Adipocyte (in vitro differentiated cells): ENCODE data around the gene THAP7.

ENCODE experiments used
- DNase-seq: peaks from one replicate; pipeline ENCODE4 v3.0.0-alpha.2; 2015; ENCODE audit warnings: low read depth
- H3K27me3 ChIP-seq: replicated peaks from 2 replicates; pipeline ENCODE4 v1.7.0; 2013; ENCODE audit warnings: mild to moderate bottlenecking, low read length, moderate library complexity; ENCODE audit not compliant: control insufficient read depth, insufficient read depth
- H3K36me3 ChIP-seq: 2 replicates; pipeline ENCODE4 v1.7.0; 2013; ENCODE audit warnings: low read length, mild to moderate bottlenecking, moderate library complexity; ENCODE audit not compliant: control insufficient read depth, insufficient read depth, severe bottlenecking
- H3K4me1 ChIP-seq: 2 replicates; pipeline ENCODE4 v1.7.0; 2013; ENCODE audit warnings: mild to moderate bottlenecking, low read length, moderate library complexity; ENCODE audit not compliant: control insufficient read depth, insufficient read depth
- H3K4me3 ChIP-seq: 2 replicates; pipeline ENCODE4 v1.7.0; 2013; ENCODE audit warnings: mild to moderate bottlenecking, low read length, moderate library complexity
- H3K9ac ChIP-seq: 2 replicates; pipeline ENCODE4 v1.7.0; 2013; ENCODE audit warnings: mild to moderate bottlenecking, low read length, moderate library complexity
- H3K9me3 ChIP-seq: 2 replicates; pipeline ENCODE4 v1.7.0; 2013; ENCODE audit warnings: mild to moderate bottlenecking, low read length, moderate library complexity; ENCODE audit not compliant: control insufficient read depth

Gene THAP7

GRCh38 chr22:20968281-20968977, 33.5 kb downstream of the THAP7 start:
- Histone ChIP-seq H3K36me3 (no peaks in the 10 kb centered on the region), H3K9ac (no peak overlapping the region), H3K4me3 (no peak overlapping the region), H3K27me3 (peaks cover 17% of the 10 kb centered on the region), H3K4me1 (no peaks in the 10 kb centered on the region), H3K9me3 (no peaks in the 10 kb centered on the region)
- no peak for DNase-seq

GRCh38 chr22:20967697-20968211, 34.2 kb downstream of the THAP7 start:
- Histone ChIP-seq H3K4me3 (no peak overlapping the region), H3K9ac (no peak overlapping the region), H3K36me3 (no peaks in the 10 kb centered on the region), H3K27me3 (peaks cover 23% of the 10 kb centered on the region), H3K9me3 (no peaks in the 10 kb centered on the region), H3K4me1 (no peaks in the 10 kb centered on the region)
- DNase-seq = no peak

- Histone ChIP-seq H3K36me3 (no peaks in the 10 kb centered on the region), H3K27me3 (peaks cover 23% of the 10 kb centered on the region), H3K9ac (no peak within 1 kb of the TSS), H3K4me3 (no peak within 1 kb of the TSS), H3K9me3 (no peaks in the 10 kb centered on the region), H3K4me1 (no peaks in the 10 kb centered on the region)
- DNase-seq = no peak
Observed at GRCh38 chr22:20966883-20967696, 34.8 kb downstream of the THAP7 start, which contains the start of gene AIFM3. Gene AIFM3 (plus strand): TSS chr22:20967255. CDS start chr22:20967945, 690 bp downstream.

DNA sequence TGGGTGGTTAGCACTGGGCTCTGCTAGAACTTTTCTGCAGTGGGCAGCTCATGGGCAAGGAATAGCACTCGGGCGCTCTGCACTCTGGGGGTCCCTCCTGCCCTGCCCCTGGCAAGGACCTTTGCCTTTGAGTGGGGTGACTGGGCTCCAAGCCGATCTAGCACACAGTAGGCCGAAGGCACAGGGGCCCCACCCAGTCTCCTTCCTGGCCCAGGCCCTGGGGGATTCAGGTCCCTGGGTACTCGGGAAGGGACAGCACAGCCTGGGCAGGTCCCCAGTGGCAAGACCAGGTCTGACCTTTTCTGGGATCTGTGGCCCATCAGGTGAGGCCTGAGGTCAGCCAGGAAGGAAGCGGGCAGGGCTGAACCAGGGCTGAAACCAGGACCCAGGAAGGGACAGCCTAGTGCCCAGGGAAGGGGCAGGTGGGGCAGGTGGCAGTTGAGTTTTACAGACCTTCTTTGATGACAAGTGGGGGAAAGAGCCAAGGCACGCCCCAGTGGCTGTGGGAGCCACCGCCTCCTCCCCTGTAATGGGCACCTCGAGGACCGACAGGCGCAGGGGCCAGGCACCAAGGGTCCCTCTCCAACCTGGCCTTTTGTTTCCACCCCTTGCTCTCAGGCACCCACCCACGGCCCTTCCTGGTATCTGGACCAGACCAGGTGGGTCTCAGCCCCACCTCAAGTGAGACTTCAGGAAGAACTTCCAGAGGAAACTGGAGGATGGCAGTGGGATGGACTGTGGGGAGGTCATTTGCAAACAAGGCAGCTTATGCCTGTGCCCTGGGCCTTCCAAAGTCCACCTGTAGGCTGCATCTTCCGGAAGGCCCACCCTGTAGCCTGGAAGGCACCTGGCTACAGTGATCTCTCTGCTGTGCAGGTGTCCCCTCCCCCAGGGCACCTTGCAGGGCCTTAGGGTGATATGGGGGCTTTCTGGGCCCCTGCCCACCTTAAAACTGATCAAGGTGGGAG, 35.7 kb downstream of the THAP7 start:
- H3K9ac ChIP-seq = no peak overlapping the region
- no peaks in the 10 kb centered on the region for H3K36me3 ChIP-seq
- no peak overlapping the region for H3K4me3 ChIP-seq
- no peak for DNase-seq
- H3K9me3 ChIP-seq = no peaks in the 10 kb centered on the region
- peaks cover 23% of the 10 kb centered on the region for H3K27me3 ChIP-seq
- no peaks in the 10 kb centered on the region for H3K4me1 ChIP-seq

DNA sequence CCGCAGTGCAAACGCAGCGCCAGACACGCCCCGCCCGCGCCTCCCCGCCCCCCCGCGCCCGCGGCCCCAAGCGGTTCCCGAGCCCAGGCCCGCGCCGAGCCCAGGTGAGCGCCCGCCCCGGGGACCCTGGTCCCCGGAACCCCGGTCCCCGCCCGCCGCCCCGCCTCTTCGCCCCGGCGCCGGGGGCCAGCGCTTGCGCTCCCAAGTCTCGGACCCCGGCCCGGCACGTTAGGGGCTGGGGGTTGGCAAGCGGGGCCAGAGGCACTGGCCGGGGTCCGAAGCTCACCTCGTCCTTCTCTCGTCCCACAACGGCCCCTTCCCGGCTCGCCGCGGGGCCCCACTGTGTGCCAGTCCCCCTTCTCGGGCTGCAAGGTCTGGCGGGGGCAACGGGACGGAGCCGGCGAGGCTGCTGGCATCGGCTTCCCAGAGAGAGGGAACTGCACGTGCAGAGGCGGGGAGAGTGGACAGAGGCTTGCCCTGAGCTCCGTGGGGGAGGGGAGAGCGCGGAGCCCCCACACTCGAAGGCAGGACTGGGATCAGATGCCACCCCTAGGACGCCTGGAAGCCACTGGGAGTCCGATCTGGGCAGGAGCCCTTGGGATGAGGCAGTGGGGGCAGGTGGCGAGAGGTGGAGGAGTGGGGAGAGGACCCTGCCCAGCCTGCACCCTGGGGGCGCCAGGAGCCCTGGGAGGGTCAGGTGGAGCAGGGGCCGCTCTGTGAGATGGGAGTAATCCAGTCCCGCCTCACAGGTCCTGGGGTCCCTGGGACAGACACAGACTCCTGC, 36.6 kb downstream of the THAP7 start:
- peaks cover 23% of the 10 kb centered on the region for H3K27me3 ChIP-seq
- H3K9ac ChIP-seq = no peak overlapping the region
- H3K9me3 ChIP-seq = no peaks in the 10 kb centered on the region
- DNase-seq = peak; percentile 32
- H3K4me3 ChIP-seq = no peak overlapping the region
- no peaks in the 10 kb centered on the region for H3K36me3 ChIP-seq
- H3K4me1 ChIP-seq = no peaks in the 10 kb centered on the region

DNA sequence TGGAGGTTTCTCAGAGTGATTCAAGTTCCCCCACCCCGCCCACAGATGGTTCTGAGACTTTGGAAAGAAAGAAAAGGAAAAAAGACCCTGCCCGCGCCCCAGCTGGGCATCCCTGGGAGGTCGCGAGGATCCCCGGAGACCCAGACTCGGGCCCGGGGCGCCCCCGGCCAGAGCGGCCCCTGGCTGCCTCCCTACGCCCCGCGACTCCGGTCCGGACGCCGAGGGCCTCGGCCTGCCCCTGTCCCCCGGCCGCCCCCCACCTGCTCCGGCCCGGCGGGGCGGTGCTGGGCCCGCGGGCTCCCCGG, 37.2 kb downstream of the THAP7 start:
- H3K4me3 ChIP-seq = no peak overlapping the region
- peaks cover 23% of the 10 kb centered on the region for H3K27me3 ChIP-seq
- H3K9ac ChIP-seq = no peak overlapping the region
- H3K4me1 ChIP-seq = no peaks in the 10 kb centered on the region
- DNase-seq = no peak
- H3K9me3 ChIP-seq = no peaks in the 10 kb centered on the region
- H3K36me3 ChIP-seq = no peaks in the 10 kb centered on the region

DNA sequence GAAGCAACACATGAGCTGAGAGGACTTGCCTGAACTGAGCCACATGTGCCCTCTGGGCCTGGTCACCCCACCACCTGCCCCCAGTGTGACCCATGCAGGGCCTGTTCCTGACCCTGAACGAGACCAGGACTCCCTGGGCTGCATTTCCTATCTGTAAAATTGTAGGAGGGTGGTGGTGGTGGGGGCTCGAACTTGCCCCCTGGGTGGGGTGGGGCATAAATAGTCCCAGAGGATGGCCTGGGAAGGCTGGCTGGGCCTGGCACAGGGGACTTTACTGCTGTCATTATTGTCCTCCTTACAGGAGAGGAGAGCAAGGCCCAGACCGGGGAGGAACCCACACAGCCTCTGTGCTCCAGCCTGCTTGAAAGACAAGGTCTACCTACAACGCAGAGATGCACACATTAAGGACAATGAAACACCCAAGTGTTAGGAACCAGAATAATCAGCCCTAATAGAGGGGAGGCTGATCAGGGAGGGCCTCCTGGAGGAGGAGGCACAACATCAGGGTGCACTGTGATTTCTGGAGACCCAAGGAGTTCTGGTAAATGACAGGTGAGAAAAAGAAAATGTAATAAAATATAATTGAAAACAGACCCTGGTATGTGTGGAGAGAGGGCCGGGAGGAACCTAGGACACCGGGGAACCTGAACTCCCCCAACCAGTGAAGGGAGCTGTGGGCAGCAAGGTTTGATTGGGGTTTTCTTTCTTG, 37.7 kb downstream of the THAP7 start:
- H3K36me3 ChIP-seq = no peaks in the 10 kb centered on the region
- no peak for DNase-seq
- H3K4me3 ChIP-seq = no peak overlapping the region
- H3K9ac ChIP-seq = no peak overlapping the region
- H3K27me3 ChIP-seq = peaks cover 23% of the 10 kb centered on the region
- no peaks in the 10 kb centered on the region for H3K4me1 ChIP-seq
- no peaks in the 10 kb centered on the region for H3K9me3 ChIP-seq

DNA sequence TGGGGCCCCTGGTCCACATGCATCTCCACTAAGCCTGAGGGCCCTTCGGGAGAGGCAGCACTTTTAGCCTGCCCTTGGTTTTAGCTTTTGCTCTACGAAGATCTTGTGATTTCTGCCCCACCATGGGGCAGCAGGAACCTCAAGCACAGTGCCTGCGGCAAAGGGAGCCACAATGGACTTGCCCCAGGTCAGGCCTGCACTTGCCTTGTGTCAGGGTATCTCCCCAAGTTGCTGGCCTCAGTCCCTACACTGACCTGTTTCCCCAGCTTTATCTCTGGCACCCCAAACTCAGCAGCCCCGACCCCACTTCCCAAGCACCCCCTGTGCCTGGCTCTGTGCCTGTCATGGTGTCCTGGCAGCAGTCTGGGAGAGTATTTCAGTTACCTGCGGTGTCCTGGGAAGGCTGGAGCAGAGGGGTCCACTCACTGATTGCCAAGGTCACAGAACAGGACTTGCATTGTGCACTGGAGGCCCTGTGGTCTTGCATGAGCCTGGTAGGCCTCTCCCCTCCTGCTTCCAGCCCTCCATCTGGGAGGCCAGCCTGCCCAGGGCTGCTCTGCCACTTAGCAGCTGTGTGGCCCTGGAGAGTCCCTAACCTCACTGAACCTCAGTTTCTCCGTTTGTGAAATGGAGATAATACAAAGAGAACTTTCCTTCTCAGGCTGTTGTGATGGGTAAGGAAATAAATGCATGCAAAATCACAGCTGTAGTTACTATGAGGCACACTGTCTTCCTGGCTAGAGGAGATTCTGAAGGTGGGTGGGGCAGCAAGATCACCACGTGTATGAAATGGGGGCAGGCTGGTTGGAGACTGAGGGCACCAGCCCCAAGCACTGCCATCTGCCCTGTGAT, 38.5 kb downstream of the THAP7 start:
- DNase-seq = no peak
- peaks cover 23% of the 10 kb centered on the region for H3K27me3 ChIP-seq
- no peaks in the 10 kb centered on the region for H3K36me3 ChIP-seq

GRCh38 chr22:20962491-20962945, 39.4 kb downstream of the THAP7 start:
- H3K27me3 ChIP-seq = peaks cover 23% of the 10 kb centered on the region
- no peak overlapping the region for H3K9ac ChIP-seq
- no peak for DNase-seq
- no peak overlapping the region for H3K4me3 ChIP-seq
- H3K36me3 ChIP-seq = no peaks in the 10 kb centered on the region
- H3K4me1 ChIP-seq = peaks cover 6% of the 10 kb centered on the region
- no peaks in the 10 kb centered on the region for H3K9me3 ChIP-seq

More for the DNA sequence above, 38.5 kb downstream of the THAP7 start:
- Histone ChIP-seq H3K4me3 (no peak overlapping the region), H3K9me3 (no peaks in the 10 kb centered on the region), H3K9ac (no peak overlapping the region), H3K4me1 (no peaks in the 10 kb centered on the region)
